Measurements from ENCODE around the gene STAT3.

STAT3 gene

GRCh38 chr17:42279776-42280630 is 108.2 kb downstream of the STAT3 start:
- DNase-seq (no peak), ATAC-seq (ENCODE audit: insufficient read depth, low read depth) (no peak)
- H3K4me3 ChIP-seq (ENCODE audit: low read depth in 1 of 2, low read length in 2 of 2): no peak overlapping the region
- no peaks in the 10 kb centered on the region for H3K9me3 ChIP-seq (ENCODE audit: insufficient read depth, low read length, severe bottlenecking)
- peaks cover 2% of the 10 kb centered on the region for H3K27me3 ChIP-seq (ENCODE audit: insufficient read depth, low read length, poor library complexity)
- peaks cover 9% of the 10 kb centered on the region for H3K79me2 ChIP-seq (ENCODE audit: insufficient read depth, low read length)
- H3K4me1 ChIP-seq (ENCODE audit: insufficient read depth, low read length): peaks cover 17% of the 10 kb centered on the region
- no peaks in the 10 kb centered on the region for H4K20me1 ChIP-seq (ENCODE audit: insufficient read depth, low read length)
- no peak overlapping the region for H3K4me2 ChIP-seq (ENCODE audit: insufficient read depth, low read length)
- H3K36me3 ChIP-seq (ENCODE audit: insufficient read depth, low read length): no peaks in the 10 kb centered on the region; the same call in 1 of the 2 replicates
- TF ChIP-seq CTCF (IDR thresholded peaks at IDR 0.05; ENCODE audit: borderline replicate concordance, extremely low read depth, low read length, poor library complexity, severe bottlenecking): no peak
- no peak overlapping the region for H3K9ac ChIP-seq (ENCODE audit: low read depth, low read length)
- no peak overlapping the region for H3K27ac ChIP-seq (ENCODE audit: low read length)
- H2AFZ ChIP-seq (ENCODE audit: low read depth, low read length): no peak overlapping the region; the same call in 1 of the 2 replicates

- ATAC-seq (ENCODE audit: insufficient read depth, low read depth): no peak
Measured at GRCh38 chr17:42277342-42277712, 110.9 kb downstream of the STAT3 start.

GRCh38 chr17:42276609-42277341 is 111.5 kb downstream of the STAT3 start:
- H3K9me3 ChIP-seq (ENCODE audit: insufficient read depth, low read length, severe bottlenecking): no peaks in the 10 kb centered on the region
- DNase-seq (no peak), ATAC-seq (ENCODE audit: insufficient read depth, low read depth) (peak; percentile 55)
- no peak for TF ChIP-seq CTCF (IDR thresholded peaks at IDR 0.05; ENCODE audit: borderline replicate concordance, extremely low read depth, low read length, poor library complexity, severe bottlenecking)
- TF ChIP-seq EZH2 (IDR thresholded peaks at IDR 0.05; ENCODE audit: borderline replicate concordance, low read depth, low read length, severe bottlenecking): no peak
- H3K4me2 ChIP-seq (ENCODE audit: insufficient read depth, low read length): peak overlapping the region; percentile 84
- H3K27ac ChIP-seq (ENCODE audit: low read length): peak overlapping the region; percentile 75
- H2AFZ ChIP-seq (ENCODE audit: low read depth, low read length): peak overlapping the region; percentile 99
- peak overlapping the region; percentile 97 for H3K9ac ChIP-seq (ENCODE audit: low read depth, low read length)
- no peaks in the 10 kb centered on the region for H4K20me1 ChIP-seq (ENCODE audit: insufficient read depth, low read length)
- peaks cover 2% of the 10 kb centered on the region for H3K27me3 ChIP-seq (ENCODE audit: insufficient read depth, low read length, poor library complexity)
- peak overlapping the region; percentile 62 to 75; a peak in 3 of 4 replicates for H3K4me3 ChIP-seq (ENCODE audit: low read depth in 1 of 2, low read length in 2 of 2)
- H3K79me2 ChIP-seq (ENCODE audit: insufficient read depth, low read length): peaks cover 41% of the 10 kb centered on the region
- H3K36me3 ChIP-seq (ENCODE audit: insufficient read depth, low read length): no peaks in the 10 kb centered on the region; the same call in 1 of the 2 replicates
- peaks cover 45% of the 10 kb centered on the region for H3K4me1 ChIP-seq (ENCODE audit: insufficient read depth, low read length)

More at GRCh38 chr17:42277342-42277712, 110.9 kb downstream of the STAT3 start:
- TF ChIP-seq CTCF (IDR thresholded peaks at IDR 0.05; ENCODE audit: borderline replicate concordance, extremely low read depth, low read length, poor library complexity, severe bottlenecking) (no peak), EZH2 (IDR thresholded peaks at IDR 0.05; ENCODE audit: borderline replicate concordance, low read depth, low read length, severe bottlenecking) (no peak)
- no peak overlapping the region for H3K27ac ChIP-seq (ENCODE audit: low read length)
- DNase-seq: no peak
- no peaks in the 10 kb centered on the region for H3K9me3 ChIP-seq (ENCODE audit: insufficient read depth, low read length, severe bottlenecking)
- peak overlapping the region; percentile 97; the same call in 1 of the 2 replicates for H3K9ac ChIP-seq (ENCODE audit: low read depth, low read length)
- peaks cover 2% of the 10 kb centered on the region for H3K27me3 ChIP-seq (ENCODE audit: insufficient read depth, low read length, poor library complexity)
- H3K36me3 ChIP-seq (ENCODE audit: insufficient read depth, low read length): no peaks in the 10 kb centered on the region; the same call in 1 of the 2 replicates
- 0 out of 4 replicates have a peak overlapping the region, but pooled peaks of 1 of the 2 experiments have one; percentile 6 for H3K4me3 ChIP-seq (ENCODE audit: low read depth in 1 of 2, low read length in 2 of 2)
- H3K79me2 ChIP-seq (ENCODE audit: insufficient read depth, low read length): peaks cover 36% of the 10 kb centered on the region
- H3K4me2 ChIP-seq (ENCODE audit: insufficient read depth, low read length): peak overlapping the region; percentile 84
- H2AFZ ChIP-seq (ENCODE audit: low read depth, low read length): peak overlapping the region; percentile 99
- H4K20me1 ChIP-seq (ENCODE audit: insufficient read depth, low read length): no peaks in the 10 kb centered on the region
- H3K4me1 ChIP-seq (ENCODE audit: insufficient read depth, low read length): peaks cover 41% of the 10 kb centered on the region
